Measurements from ENCODE around the gene UBASH3A. TPM values are rescaled to one million over a fixed set of nuclear protein-coding genes. Genes with fewer than 3 reads are reported as not detected.

Gene UBASH3A
- under 1 TPM in 1 of 4 donors, not detected in 3; 0.40 TPM for total RNA-seq

- peaks cover 33% of the 10 kb centered on the region for H3K27me3 ChIP-seq
- no peak for ATAC-seq
- no peaks in the 10 kb centered on the region for H3K36me3 ChIP-seq
- H3K9me3 ChIP-seq: peaks cover 0 to 12% (median 0%) of the 10 kb centered on the region in 3 donors
- no peak for TF ChIP-seq EP300 (IDR thresholded peaks at IDR 0.05)
- no peak for TF ChIP-seq POLR2A (IDR thresholded peaks at IDR 0.05)
- no peak for TF ChIP-seq POLR2AphosphoS5 (IDR thresholded peaks at IDR 0.05)
- TF ChIP-seq CTCF (IDR thresholded peaks at IDR 0.05): no peak
- no peak within 1 kb of the TSS for H3K27ac ChIP-seq
- no peak within 1 kb of the TSS for H3K4me3 ChIP-seq
- WGBS, 2 donors (ENCODE audit: low coverage in 1 of 2): 61 to 89% methylated on average over 5 to 10 of the region's 21 CpGs
- no peaks in the 10 kb centered on the region for H3K4me1 ChIP-seq
Measured at GRCh38 chr21:42403611-42404231, at the start of gene UBASH3A. Gene UBASH3A (plus strand): TSS chr21:42403902. CDS start chr21:42403946, 44 bp downstream.

- peaks cover 0 to 51% (median 0%) of the 10 kb centered on the region in 3 donors for H3K9me3 ChIP-seq
- TF ChIP-seq POLR2AphosphoS5 (IDR thresholded peaks at IDR 0.05) (no peak), EP300 (IDR thresholded peaks at IDR 0.05) (no peak)
- no peak overlapping the region for H3K4me3 ChIP-seq
- no peak for ATAC-seq
- no peaks in the 10 kb centered on the region for H3K36me3 ChIP-seq
- WGBS, 2 donors (ENCODE audit: low coverage in 1 of 2): 95% methylated on average over 2 of the region's 2 CpGs
- H3K27me3 ChIP-seq: peaks cover 59% of the 10 kb centered on the region
- no peaks in the 10 kb centered on the region for H3K4me1 ChIP-seq
- no peak overlapping the region for H3K27ac ChIP-seq
Measured at GRCh38 chr21:42356046-42356445, 47.7 kb upstream of the UBASH3A start.

GRCh38 chr21:42356650-42357049 lies 47.1 kb upstream of the UBASH3A start:
- no peaks in the 10 kb centered on the region for H3K36me3 ChIP-seq
- no peaks in the 10 kb centered on the region for H3K4me1 ChIP-seq
- 33 to 45% methylated on average over 5 of the region's 6 CpGs for WGBS, 2 donors (ENCODE audit: low coverage in 1 of 2)
- peaks cover 0 to 51% (median 0%) of the 10 kb centered on the region in 3 donors for H3K9me3 ChIP-seq
- H3K4me3 ChIP-seq: no peak overlapping the region
- H3K27me3 ChIP-seq: peaks cover 64% of the 10 kb centered on the region
- TF ChIP-seq EP300 (IDR thresholded peaks at IDR 0.05) (no peak), CTCF (IDR thresholded peaks at IDR 0.05) (no peak)
- no peak overlapping the region for H3K27ac ChIP-seq
- ATAC-seq: no peak

GRCh38 chr21:42357307-42357706 lies 46.4 kb upstream of the UBASH3A start:
- no peaks in the 10 kb centered on the region for H3K4me1 ChIP-seq
- no peak overlapping the region for H3K4me3 ChIP-seq
- no peak for TF ChIP-seq POLR2A (IDR thresholded peaks at IDR 0.05)
- TF ChIP-seq CTCF (IDR thresholded peaks at IDR 0.05): no peak
- no peak for TF ChIP-seq EP300 (IDR thresholded peaks at IDR 0.05)
- TF ChIP-seq POLR2AphosphoS5 (IDR thresholded peaks at IDR 0.05): no peak
- H3K36me3 ChIP-seq: no peaks in the 10 kb centered on the region
- peaks cover 70% of the 10 kb centered on the region for H3K27me3 ChIP-seq
- WGBS, 2 donors (ENCODE audit: low coverage in 1 of 2): 57 to 66% methylated on average over 2 to 3 of the region's 3 CpGs
- peaks cover 0 to 51% (median 0%) of the 10 kb centered on the region in 3 donors for H3K9me3 ChIP-seq
- ATAC-seq: no peak
- H3K27ac ChIP-seq: no peak overlapping the region

GRCh38 chr21:42358261-42358660 lies 45.4 kb upstream of the UBASH3A start:
- Histone ChIP-seq H3K9me3 (peaks cover 0 to 51% (median 0%) of the 10 kb centered on the region in 3 donors), H3K4me1 (no peaks in the 10 kb centered on the region), H3K27me3 (peaks cover 77% of the 10 kb centered on the region), H3K36me3 (no peaks in the 10 kb centered on the region), H3K27ac (no peak overlapping the region), H3K4me3 (no peak overlapping the region)
- ATAC-seq: no peak
- WGBS, 2 donors (ENCODE audit: low coverage in 1 of 2): 89 to 91% methylated on average over 7 to 9 of the region's 12 CpGs
- no peak for TF ChIP-seq CTCF (IDR thresholded peaks at IDR 0.05)
- TF ChIP-seq EP300 (IDR thresholded peaks at IDR 0.05): no peak
- TF ChIP-seq POLR2A (IDR thresholded peaks at IDR 0.05): no peak
- TF ChIP-seq POLR2AphosphoS5 (IDR thresholded peaks at IDR 0.05): no peak
